ENCODE data around the gene A2ML1.
"Not testable (repeated sequence)": the region's sequence is repeated elsewhere in the genome, so short reads cannot be mapped to it uniquely, and the experiment has no call there.

Gene A2ML1

DNA sequence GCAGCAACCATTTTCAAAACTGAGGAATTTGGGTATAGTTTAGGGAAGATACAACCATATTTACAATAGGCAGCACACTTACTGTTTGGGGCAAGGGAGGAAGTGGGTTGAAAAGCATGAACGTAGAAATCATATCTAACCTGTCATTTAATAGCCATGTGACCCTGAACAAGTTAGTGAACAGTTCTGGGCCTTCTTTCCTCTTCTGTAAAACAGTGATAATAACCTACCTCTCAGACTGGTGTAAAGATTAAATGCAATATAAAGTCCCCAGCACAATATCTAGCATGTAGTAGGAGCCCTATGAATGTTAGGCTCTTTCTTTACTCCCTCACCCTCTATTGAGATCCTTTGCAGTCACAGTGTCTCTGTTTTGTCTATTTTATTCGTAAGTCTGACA is 33.5 kb downstream of the A2ML1 start:
- DNase-seq (ENCODE audit: low read depth) = no peak

DNA sequence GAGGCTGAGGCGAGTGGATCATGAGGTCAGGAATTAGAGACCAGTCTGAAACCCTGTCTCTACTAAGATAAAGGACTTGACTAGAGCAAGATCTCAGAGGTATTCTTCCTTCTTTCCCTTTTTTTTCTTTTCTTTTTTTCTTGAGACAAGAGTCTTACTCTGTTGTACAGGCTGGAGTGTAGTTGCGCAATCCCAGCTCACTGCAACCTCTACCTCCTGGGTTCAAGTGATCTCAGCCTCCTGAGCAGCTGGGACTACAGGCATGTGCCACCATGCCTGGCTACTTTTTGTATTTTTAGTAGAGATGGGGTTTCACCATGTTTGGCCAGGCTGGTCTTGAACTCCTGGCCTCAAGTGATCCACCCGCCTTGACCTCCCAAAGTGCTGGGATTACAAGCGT is 37.0 kb downstream of the A2ML1 start:
- not testable (repeated sequence) for DNase-seq (ENCODE audit: low read depth)

DNA sequence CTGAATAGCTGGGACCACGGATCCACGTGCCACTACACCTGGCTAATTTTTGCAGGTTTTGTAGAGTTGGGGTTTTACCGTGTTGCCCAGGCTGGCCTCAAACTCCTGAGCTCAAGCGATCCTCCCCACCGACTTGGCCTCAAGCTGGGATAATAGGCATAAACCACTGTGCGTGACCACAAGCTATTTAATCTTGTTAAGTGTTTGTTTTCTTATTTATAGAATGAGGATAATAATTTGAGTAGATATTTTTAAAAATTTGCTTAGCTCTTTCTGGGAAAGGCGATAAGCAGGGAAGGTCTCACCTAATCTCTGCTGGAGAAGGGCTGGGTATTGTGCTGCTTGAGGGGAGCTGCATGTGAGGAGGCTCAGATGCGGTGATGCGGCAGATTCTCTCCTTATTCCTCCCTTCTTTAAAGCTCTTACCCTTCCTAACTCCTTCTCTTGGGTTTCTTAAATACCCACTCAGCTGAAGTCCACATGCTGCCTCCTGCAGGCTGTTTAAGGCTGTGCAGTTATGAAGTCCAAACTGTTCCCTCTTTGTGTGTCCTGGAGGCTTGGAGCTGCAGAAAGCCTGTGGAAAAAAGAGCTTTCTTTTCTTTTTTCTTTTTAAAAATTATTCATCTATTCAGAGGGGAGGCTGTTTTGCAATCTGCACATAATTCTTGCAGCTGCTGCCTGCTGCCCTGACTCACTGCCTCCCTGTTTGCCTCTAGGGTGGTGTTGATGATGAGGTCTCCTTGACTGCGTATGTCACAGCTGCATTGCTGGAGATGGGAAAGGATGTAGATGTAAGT is 37.9 kb downstream of the A2ML1 start:
- no peak for DNase-seq (ENCODE audit: low read depth)

DNA sequence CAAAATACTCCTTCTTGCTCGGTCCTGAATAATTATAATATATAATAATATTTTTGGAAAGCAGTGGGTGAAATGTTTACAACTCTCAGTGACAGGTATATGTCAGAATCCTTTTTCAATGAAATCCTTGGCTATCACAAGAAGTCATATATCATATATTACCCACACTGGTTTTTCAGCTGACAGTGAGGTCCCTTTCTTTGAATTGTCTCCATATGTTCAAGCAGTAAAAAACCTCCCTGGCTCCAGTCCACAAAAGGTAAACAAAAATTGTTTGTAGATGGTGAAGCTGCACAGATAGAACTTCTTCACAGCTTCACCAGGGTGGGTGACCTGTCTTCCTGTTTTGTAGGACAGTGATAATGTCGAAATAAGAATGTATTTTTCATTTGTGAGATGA is 44.0 kb downstream of the A2ML1 start:
- DNase-seq (ENCODE audit: low read depth) = no peak

DNA sequence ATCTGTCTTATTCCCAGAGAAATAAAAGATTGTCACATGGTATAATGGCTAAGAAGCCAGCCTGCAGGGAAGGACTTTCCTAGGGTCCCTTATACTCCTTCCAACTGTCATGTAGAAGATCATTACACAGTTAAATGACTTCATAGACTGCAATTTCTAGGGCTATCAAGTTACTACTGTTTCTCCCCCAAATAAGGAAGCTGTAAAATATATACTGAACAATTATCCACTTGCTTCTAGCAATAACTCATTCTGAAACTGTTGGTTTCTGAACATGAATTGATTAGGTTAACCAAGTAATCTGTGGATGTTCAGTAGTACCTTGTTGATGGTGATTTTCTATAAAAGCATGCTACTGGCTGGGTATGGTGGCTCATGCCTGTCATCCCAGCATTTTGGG is 44.6 kb downstream of the A2ML1 start:
- no peak for DNase-seq (ENCODE audit: low read depth)

DNA sequence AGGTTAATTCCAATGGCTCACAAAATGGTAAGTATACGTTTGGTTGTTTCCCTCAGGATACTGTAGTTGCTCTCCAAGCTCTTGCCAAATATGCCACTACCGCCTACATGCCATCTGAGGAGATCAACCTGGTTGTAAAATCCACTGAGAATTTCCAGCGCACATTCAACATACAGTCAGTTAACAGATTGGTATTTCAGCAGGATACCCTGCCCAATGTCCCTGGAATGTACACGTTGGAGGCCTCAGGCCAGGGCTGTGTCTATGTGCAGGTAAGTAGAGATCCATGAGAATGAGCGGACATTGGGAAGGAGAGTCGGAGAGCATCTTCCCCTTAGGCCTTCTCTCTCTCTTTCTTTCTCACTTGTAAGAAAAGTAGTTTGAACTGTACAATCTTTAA is 45.4 kb downstream of the A2ML1 start:
- no peak for DNase-seq (ENCODE audit: low read depth)

DNA sequence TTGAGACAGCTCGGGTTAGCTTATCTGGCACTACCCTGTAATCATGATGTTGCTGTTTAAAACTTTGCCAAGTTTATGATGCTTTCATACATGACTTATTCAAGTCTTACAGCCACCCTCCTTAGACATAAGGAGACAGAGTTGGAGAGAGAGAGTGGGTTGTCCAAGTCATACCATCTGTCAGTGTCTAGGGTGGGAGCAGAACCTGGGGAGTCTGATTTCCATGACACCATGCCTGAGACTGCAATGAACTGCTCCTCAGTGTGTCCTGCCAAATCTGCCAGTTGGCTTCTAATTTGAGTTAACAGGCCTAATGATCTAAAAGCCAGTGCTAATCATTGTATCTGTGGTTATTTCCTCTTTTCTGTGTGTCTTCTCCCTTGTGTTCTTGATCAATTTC is 48.2 kb downstream of the A2ML1 start:
- DNase-seq (ENCODE audit: low read depth) = no peak

DNA sequence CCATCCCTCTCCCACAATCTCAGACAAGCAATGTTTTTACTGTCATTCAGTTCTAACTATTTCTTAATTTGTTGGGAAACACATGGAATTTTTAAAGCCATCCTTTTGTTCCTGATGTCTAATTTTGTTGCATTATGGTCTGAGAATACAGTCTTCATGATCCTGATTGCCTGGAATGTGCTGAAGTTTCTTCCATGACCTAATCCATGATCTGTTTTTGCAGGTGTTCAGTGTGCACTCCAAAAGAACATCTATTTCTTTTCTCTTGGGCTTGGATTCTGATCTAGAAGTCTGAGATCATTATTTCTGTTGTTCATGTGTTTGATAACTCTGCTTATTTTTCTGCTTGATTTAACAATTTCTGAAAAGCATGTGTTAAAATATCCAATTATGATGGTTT is 48.6 kb downstream of the A2ML1 start:
- no peak for DNase-seq (ENCODE audit: low read depth)

DNA sequence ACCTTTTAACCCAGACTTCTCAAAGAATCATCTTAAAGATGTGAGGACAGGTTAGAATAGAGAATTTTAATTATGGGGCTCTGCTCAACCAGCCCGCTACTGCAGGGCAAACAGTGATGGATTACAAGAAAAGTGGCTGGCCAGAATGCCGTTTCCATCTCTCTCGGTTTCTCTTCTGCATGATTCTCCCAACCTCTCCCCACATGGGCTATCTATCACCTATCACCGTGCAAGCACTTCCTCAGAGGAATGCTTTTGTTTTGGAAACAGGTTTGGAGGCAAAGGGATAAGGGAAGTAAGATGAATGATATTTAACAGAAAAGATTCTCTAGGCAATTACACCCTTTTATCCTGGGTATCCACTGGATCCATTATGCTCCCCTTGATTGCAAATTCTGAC is 54.5 kb downstream of the A2ML1 start:
- no peak for DNase-seq (ENCODE audit: low read depth)

DNA sequence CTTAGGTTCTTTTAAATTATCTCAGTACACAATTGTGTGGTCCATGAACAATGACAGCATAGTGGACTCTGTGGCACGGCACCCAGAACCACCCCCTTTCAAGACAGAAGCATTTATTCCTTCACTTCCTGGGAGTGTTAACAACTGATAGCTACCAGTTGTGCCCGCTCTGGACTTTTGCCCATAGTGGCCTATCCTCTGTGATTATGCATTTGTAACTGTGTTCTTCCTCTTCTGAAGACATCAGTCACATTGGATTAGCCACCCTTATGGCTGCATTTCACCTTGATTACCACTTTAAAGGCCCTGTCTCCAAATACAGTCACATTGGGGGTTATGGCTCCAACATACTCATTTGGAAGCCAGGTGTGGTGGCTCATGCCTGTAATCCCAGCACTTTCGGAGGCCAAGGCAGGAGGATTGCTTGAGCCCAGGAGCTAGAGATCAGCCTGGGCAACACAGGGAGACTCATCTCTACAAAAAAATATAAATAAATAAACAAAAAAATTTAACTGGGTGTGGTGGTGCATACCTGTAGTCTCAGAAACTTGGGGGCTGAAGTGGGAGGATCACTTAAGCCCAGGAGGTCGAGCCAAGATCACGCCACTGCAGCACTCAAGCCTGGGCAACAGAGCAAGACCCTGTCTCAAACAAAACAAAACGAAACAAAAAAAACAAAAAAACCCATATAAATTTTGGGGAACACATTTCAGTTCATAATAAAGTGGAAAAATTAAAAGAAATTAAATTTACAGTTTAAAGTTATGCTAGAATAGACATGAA is 64.3 kb downstream of the A2ML1 start:
- DNase-seq (ENCODE audit: low read depth) = no peak

DNA sequence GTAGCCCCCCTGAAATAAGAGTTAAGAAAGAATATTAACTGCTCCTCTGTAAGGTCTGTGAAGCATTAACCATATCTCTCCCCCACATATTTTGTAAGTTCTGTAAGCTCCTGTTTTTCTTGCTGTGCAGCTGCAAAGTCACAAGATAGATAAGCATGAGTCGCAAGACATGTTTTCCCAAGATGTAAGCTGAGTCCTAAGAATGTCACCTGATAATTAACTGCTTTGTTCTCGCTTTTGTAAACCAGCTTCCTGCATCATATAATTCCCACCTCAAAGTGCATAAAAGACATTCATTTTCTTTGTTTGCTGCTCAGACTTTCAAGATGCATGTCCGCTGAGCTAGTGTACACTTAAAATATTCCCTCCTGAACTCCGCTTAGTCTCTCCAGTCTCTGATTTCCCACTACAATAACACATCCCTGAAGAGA is 64.9 kb downstream of the A2ML1 start:
- no peak for DNase-seq (ENCODE audit: low read depth)

DNA sequence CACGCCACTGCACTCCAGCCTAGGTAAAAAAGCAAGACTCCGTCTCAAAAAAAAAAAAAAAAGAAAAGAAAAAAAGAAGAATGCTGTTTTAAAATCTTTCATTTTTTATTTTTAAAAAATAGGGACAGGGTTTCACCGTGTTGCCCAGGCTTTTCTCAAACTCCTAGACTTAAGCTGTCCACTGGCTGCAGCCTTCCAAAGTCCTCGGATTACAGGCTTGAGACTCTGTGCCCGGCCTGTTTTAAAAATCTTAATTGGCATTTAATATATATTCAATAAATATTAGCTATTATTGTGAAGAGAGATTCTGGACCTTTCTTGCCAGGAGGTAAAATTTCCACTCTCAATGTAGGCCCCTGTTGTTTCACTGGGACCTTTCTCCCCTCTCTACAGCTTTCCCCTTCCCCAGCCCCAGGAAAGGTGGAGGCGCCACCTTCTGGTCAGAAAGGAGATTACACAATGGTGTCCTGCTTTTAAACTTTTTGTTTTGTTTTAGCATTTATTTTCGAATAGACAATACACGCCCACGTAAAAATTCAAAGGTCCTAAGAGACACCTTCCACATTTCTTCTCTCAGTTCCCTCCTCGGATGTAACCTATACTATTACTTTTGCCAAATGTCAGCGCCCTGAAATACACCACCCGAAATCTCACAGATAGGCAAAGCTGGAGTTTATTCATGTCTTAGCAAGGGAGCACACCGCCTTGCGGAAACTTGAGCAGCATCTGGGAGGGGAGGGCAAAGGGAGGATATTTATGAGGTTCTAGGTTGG is 68.1 kb downstream of the A2ML1 start:
- peak; percentile 52 for DNase-seq (ENCODE audit: low read depth)

DNA sequence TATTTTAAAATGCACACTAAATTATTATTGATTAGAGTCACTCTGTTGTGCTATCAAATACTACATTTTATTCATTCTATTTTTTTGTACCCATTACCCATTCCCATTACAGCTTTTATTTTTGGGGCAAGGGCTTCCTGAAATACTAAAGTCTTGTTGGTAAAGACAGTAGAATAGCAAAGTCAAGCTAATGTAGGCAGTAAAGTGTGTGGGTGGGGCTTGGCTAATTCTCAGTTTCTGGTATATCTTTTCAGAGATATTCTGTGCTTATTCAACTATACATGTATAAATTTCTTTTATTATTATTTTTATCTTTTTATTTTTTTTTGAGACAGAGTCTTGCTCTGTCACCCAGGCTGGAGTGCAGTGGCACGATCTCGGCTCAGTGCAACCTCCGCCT is 69.6 kb downstream of the A2ML1 start:
- no peak for DNase-seq (ENCODE audit: low read depth)

DNA sequence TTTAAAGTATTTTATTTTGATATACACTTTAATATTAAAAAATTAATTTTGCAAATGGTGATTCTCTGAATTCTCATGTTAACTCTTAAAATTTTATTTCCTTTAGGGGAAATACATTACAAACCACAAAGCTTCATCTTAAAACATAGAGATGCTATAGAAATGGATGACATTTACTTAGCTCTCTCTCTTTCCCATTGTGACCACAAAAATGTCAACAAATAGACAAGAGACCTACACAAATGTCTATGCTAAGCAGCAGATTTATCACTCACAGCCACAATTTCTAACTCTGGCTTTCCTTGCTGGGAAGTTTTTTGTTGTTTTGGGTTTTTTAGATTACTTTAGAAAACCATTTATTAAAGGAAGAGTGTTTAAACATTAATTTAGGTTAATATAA is 72.0 kb downstream of the A2ML1 start:
- DNase-seq (ENCODE audit: low read depth) = no peak

DNA sequence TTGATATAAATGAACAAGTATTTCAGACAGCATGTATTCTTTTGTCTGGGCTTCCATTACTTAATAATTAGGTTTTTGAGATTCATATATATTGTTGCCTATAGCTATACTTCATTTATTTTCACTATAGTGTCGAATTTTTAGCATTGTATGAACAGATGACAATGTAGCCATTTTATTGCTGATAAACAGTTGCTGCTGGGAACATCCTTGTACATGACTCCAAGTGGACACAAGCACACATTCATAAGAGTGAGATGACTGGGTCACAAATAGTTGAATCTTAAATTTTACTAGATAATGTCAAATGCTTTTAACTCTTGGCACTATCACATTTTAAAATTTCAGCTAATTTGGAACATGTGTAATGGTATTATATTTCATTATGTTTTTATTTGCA is 72.6 kb downstream of the A2ML1 start:
- no peak for DNase-seq (ENCODE audit: low read depth)

DNA sequence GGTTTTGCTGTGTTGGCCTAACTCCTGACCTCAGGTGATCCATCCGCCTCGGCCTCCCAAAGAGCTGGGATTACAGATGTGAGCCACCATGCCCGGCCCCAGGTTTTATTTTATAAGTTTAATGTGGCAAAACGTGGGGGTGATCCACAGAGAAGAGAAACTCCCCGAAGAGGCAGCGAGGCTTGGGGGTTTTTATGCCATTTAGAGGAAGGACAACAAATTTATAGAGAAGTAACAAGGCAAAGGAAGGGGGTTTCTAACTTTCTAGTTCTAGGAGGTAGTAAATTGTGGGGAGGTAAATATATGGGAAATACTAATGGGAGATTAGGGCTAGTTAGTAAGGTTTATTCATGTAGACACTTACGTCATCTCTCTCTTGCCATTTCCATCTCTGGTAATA is 74.7 kb downstream of the A2ML1 start:
- DNase-seq (ENCODE audit: low read depth) = no peak

DNA sequence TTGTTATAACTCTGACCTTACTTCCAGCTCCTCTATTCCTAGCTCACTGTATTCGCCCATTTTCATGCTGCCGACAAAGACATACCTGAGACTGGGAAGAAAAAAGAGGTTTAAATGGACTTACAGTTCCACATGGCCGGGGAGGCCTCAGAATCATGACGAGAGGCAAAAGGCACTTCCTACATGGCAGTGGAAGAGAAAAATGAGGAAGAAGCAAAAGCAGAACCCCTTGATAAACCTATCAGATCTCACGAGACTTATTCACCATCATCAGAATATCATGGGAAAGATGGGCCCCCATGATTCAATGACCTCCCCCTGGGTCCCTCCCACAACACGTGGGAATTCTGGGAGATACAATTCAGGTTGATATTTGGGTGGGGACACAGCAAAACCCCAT is 77.4 kb downstream of the A2ML1 start:
- DNase-seq (ENCODE audit: low read depth) = no peak

DNA sequence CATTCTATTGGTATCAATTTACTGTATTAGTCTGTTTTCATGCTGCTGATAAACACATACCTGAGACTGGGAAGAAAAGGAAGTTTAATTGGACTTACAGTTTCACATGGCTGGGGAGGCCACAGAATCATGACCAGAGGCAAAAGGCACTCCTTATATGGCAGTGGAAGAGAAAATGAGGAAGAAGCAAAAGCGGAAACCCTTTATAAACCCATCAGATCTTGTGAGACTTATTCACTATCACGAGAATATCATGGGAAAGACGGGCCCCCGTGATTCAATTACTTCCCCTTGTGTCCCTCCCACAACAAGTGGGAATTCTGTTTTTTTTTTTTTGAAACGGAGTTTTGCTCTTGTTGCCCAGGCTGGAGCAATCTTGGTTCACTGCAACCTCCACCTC is 80.3 kb downstream of the A2ML1 start:
- not testable (repeated sequence) for DNase-seq (ENCODE audit: low read depth)

DNA sequence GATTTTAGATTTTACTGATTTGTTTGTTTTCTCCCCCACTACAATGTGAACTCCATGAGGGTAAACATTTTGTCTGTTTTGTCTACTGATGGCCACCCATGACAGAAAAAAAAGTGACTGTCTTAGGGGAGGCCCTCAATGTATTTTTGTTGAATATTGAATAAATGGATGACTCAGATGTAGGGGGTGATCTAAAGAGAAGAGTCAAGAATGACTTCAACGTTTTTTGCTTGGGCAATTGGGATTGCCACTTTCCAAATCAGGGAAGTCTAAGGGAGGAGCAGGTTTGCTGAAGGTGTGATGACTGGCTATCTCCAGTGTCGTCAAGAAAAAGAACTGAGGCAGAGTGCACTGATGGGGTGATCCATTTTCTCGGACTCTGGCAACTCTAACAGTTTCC is 81.2 kb downstream of the A2ML1 start:
- no peak for DNase-seq (ENCODE audit: low read depth)

DNA sequence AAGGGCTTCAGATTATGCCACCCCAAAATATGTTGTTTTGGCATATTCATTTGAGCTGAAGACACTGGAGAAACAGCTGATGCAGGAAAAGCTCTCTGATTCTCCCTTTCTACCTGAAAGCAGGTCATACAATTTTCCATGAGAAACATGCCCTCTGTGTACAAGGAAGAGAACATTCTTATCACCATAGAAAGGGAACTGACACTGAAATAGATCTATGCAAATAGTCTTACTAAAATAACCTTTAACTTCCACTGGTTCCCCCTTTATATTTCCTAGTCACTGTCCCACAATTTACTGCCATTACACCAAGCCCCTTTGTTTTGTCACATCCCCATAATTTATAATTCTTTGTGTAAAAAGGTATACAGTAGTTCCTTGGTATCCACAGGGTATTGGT is 82.2 kb downstream of the A2ML1 start:
- no peak for DNase-seq (ENCODE audit: low read depth)

DNA sequence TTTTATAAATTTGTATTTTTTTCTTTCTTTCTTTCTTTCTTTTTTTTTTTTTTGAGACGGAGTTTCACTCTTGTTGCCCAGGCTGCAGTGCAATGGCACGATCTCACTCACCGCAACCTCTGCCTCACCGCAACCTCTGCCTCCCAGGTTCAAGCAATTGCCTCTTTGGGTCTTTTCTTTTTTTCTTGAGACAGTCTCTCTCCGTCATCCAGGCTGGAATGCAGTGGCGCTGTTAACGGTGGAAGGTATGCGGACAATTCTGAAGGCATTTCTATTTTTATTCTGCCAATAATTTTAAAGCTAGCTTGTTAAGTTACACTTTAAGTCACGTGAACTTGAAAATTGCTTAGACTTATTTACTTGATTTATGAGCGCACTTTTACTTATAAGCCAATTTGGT is 83.1 kb downstream of the A2ML1 start:
- no peak for DNase-seq (ENCODE audit: low read depth)

DNA sequence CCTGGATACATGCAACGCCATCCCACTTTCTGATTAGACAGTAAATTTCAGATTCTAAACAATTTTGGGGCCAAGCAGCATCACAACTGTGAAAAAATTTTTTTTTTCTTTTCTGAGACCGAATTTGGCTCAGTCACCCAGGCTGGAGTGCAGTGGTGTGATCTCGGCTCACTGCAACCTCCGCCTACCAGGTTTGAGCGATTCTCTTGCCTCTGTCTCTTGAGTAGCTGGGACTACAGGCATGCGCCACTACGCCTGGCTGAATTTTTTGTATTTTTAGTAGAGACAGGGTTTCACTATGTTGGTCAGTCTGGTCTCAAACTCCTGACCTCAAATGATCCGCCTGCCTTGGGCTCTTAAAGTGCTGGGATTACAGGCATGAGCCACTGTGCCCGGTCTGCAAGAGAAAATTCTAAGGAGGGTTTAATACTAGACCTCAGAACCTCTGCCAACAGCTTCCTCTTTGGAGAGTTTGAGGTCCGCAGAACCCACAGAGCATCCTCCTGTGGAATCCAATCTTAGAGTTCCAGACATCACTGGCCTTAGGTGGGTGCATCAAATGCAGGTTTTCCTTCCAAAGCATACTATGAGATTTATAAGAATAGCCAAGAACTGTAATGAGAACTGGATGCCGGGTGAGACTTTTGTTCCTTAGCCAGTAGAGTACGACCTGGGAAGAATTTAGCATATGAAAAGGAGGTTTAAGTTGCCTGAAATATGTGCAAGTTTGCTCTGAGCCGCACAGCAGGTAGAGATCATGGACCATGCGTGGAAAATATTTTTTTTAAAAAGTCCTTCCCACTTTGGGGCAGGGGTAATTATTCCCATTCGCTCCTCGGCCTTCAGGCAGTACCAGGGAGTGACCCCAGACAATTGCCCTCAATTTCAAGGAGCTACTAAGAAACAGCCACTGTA is 84.1 kb downstream of the A2ML1 start:
- DNase-seq (ENCODE audit: low read depth) = no peak

Data from activated gamma-delta T cell treated with anti-CD3 and anti-CD28 coated beads, Interleukin-2, amount 50 U/mL, for 16 hours (primary cell).